HepG2 (cell line): ENCODE measurements around the gene MPIG6B. TPM values are rescaled to one million over a fixed set of nuclear protein-coding genes. Genes with fewer than 3 reads are reported as not detected.

ENCODE experiments used
- ASH2L ChIP-seq: fragments of 300-600, 200-600 bp; sonication (generic); IDR thresholded peaks from 2 replicates; pipeline ENCODE4 v1.7.0; 2017; ENCODE audit warnings: low read depth, mild to moderate bottlenecking, moderate library complexity, mixed read lengths, low read length; ENCODE audit not compliant: insufficient read length
- DNMT3B ChIP-seq: conservative IDR thresholded peaks from 2 replicates; pipeline ENCODE4 v1.6.1; 2016; ENCODE audit warnings: missing biosample characterization, control low read depth
- DRAP1 ChIP-seq: IDR thresholded peaks from 2 replicates; pipeline ENCODE4 v1.6.1; 2016; ENCODE audit warnings: missing genetic modification reagents, missing compliant biosample characterization
- GFI1 ChIP-seq: sonication (generic); formaldehyde crosslinking; IDR thresholded peaks from 2 replicates; pipeline ENCODE4 v1.5.0; 2020; ENCODE audit warnings: missing genetic modification reagents, mild to moderate bottlenecking, borderline replicate concordance
- GRHL1 ChIP-seq: sonication (generic); formaldehyde crosslinking; conservative IDR thresholded peaks from 2 replicates; pipeline ENCODE4 v1.8.0; 2022; ENCODE audit warnings: missing genetic modification reagents
- HNRNPK ChIP-seq: fragments of 200-400 bp; formaldehyde crosslinking; IDR thresholded peaks from 2 replicates; pipeline ENCODE4 v1.6.1; 2018; ENCODE audit warnings: low read length, low read depth, moderate library complexity, mild to moderate bottlenecking; ENCODE audit not compliant: poor library complexity, severe bottlenecking
- HNRNPL ChIP-seq: fragments of 200-400 bp; formaldehyde crosslinking; IDR thresholded peaks from 2 replicates; pipeline ENCODE4 v1.6.1; 2017; ENCODE audit warnings: mild to moderate bottlenecking, low read depth, low read length
- HOXA5 ChIP-seq: sonication (generic); formaldehyde crosslinking; IDR thresholded peaks from 2 replicates; pipeline ENCODE4 v1.4.0; 2020; ENCODE audit warnings: missing genetic modification reagents
- JUND ChIP-seq: sonication (generic); formaldehyde crosslinking; IDR thresholded peaks from 2 replicates; pipeline ENCODE4 v1.8.0; 2022; ENCODE audit warnings: mild to moderate bottlenecking, missing genetic modification reagents
- MED1 ChIP-seq: sonication (generic); formaldehyde crosslinking; IDR thresholded peaks from 2 replicates; pipeline ENCODE4 v1.4.0; 2020; ENCODE audit warnings: missing genetic modification reagents
- MEIS2 ChIP-seq: sonication (generic); formaldehyde crosslinking; IDR thresholded peaks from 2 replicates; pipeline ENCODE4 v1.9.0; 2021; ENCODE audit warnings: mild to moderate bottlenecking, missing genetic modification reagents
- PHF5A ChIP-seq: IDR thresholded peaks from one replicate; pipeline ENCODE4 v1.6.1; 2018; ENCODE audit warnings: low read depth, missing genetic modification reagents; ENCODE audit not compliant: unreplicated experiment
- SOX5 ChIP-seq: IDR thresholded peaks from 2 replicates; pipeline ENCODE4 v1.6.1; 2016; ENCODE audit warnings: borderline replicate concordance
- YEATS2 ChIP-seq: sonication (generic); formaldehyde crosslinking; IDR thresholded peaks from 2 replicates; pipeline ENCODE4 v1.4.0; 2020; ENCODE audit warnings: missing genetic modification reagents, borderline replicate concordance
- ZFP36L1 ChIP-seq: sonication (generic); formaldehyde crosslinking; IDR thresholded peaks from 2 replicates; pipeline ENCODE4 v1.8.0; 2022; ENCODE audit warnings: mild to moderate bottlenecking, missing genetic modification reagents, moderate library complexity
- ZFP62 ChIP-seq: sonication (generic); formaldehyde crosslinking; IDR thresholded peaks from 2 replicates; pipeline ENCODE4 v1.4.0; 2020; ENCODE audit warnings: missing genetic modification reagents
- ZMAT3 ChIP-seq: sonication (generic); formaldehyde crosslinking; conservative IDR thresholded peaks from 2 replicates; pipeline ENCODE4 v1.7.0; 2021; ENCODE audit warnings: missing genetic modification reagents
- ZNF256 ChIP-seq: sonication (generic); formaldehyde crosslinking; conservative IDR thresholded peaks from 2 replicates; pipeline ENCODE4 v1.4.0; 2020; ENCODE audit warnings: missing genetic modification reagents
- ZNF274 ChIP-seq: sonication (generic); formaldehyde crosslinking; IDR thresholded peaks from 2 replicates; pipeline ENCODE4 v1.5.1; 2020; ENCODE audit warnings: mild to moderate bottlenecking, missing genetic modification reagents
- ZNF33B ChIP-seq: sonication (generic); formaldehyde crosslinking; IDR thresholded peaks from 2 replicates; pipeline ENCODE4 v1.5.1; 2020; ENCODE audit warnings: mild to moderate bottlenecking, missing genetic modification reagents
- ZNF546 ChIP-seq: sonication (generic); formaldehyde crosslinking; conservative IDR thresholded peaks from 2 replicates; pipeline ENCODE4 v1.8.1; 2023; ENCODE audit warnings: mild to moderate bottlenecking, missing genetic modification reagents
- ZNF768 ChIP-seq: sonication (generic); formaldehyde crosslinking; IDR thresholded peaks from 2 replicates; pipeline ENCODE4 v1.4.0; 2020; ENCODE audit warnings: missing genetic modification reagents
- ZNF788 ChIP-seq: sonication (generic); formaldehyde crosslinking; IDR thresholded peaks from 2 replicates; pipeline ENCODE4 v1.5.0; 2020; ENCODE audit warnings: mild to moderate bottlenecking, missing genetic modification reagents, borderline replicate concordance
- polyA plus RNA-seq, 8 experiments: library from polyadenylated mRNA; depleted of rRNA in 3 of 8; stranded (reverse) in 7 of 8; unstranded in 1 of 8; fragments of >200 nt; fragmentation: Illumina TruSeq in 4 of 8; extraction: Trizol in 4 of 8; gene quantifications; 2 replicates each; pipeline versions ENCODE4 v1.2.1 to v1.2.3, GENCODE V29; 2011 to 2016; ENCODE audit warnings: low read depth in 4 of 8, missing spikeins in 1 of 8, mixed read lengths in 1 of 8; ENCODE audit not compliant: insufficient read depth in 1 of 8
- total RNA-seq, 5 experiments: library from RNA; depleted of rRNA; stranded (reverse); fragments of >200 nt; fragmentation: Illumina TruSeq; extraction: Trizol; gene quantifications; 2 replicates each; pipeline ENCODE4 v1.2.3, GENCODE V29; 2016; ENCODE audit warnings: low read depth in 1 of 5
- TF ChIP-seq, protein P1 (sequence below): sonication (generic); formaldehyde crosslinking; IDR thresholded peaks from 2 replicates; pipeline ENCODE4 v1.4.0; 2020; ENCODE audit warnings: missing genetic modification reagents
- TF ChIP-seq, protein P2 (sequence below): sonication (generic); formaldehyde crosslinking; IDR thresholded peaks from 2 replicates; pipeline ENCODE4 v1.5.0; 2020; ENCODE audit warnings: mild to moderate bottlenecking, missing genetic modification reagents

The MPIG6B gene
- total and polyA plus RNA-seq, 2 of the 13 experiments (the other 11 are each of a cell fraction or from before 2014, with no cell fraction given): not detected

DNA sequence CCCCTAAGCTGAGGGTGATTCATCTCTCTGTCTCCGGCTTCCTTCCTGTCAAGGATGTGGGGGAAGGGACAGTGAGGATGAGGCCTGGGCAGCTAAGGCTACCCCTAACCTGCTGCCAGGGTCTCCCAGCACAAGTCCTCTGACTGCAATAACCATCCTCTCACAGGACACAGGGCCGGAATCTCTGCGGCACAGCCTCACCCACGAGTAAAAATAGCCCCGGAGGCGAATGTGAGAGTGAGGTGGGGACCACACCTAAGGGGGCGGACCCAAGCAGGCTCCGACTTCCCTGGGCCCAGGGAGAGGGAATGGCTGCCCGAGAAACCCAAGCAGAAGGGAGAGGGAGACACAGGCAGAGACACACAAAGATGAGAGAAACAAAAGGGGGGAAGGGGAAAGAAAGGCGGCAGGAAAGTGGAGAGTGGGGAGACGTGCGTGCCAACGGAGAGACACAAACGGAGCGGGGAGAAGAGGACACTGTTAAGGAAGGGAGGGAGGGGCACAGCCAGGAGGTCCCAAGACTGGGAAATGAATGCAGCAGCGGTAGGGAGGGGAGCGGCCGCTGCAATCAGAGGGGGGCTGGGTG lies 11.7 kb downstream of the MPIG6B start (continued):
- TF ChIP-seq GFI1 (0 out of 2 replicates have a peak, but pooled peaks have one; percentile 32), ZNF788 (CRISPR knock-in tag) (peak; percentile 55; the same call in 1 of the 2 replicates), HNRNPK (peak; percentile 55), ZNF33B (CRISPR knock-in tag) (no peak), HOXA5 (CRISPR knock-in tag) (no peak), MEIS2 (0 out of 2 replicates have a peak, but pooled peaks have one; percentile 45), ZMAT3 (CRISPR knock-in tag) (peak; percentile 70; the same call in 1 of the 2 replicates), MED1 (peak; percentile 79), ASH2L (peak; percentile 19), ZNF256 (CRISPR knock-in tag) (no peak), ZFP62 (CRISPR knock-in tag) (no peak), ZNF274 (CRISPR knock-in tag) (peak; percentile 56; the same call in 1 of the 2 replicates), DRAP1 (peak; percentile 57; the same call in 1 of the 2 replicates), ZFP36L1 (CRISPR knock-in tag) (peak; percentile 79; the same call in 1 of the 2 replicates), DNMT3B (CRISPR knock-in tag) (0 out of 2 replicates have a peak, but pooled peaks have one; percentile 23), SOX5 (CRISPR knock-in tag) (0 out of 2 replicates have a peak, but pooled peaks have one; percentile 36), PHF5A (CRISPR knock-in tag) (no peak), ZNF768 (CRISPR knock-in tag) (no peak), HNRNPL (0 out of 2 replicates have a peak, but pooled peaks have one; percentile 41), ZNF546 (no peak), YEATS2 (CRISPR knock-in tag) (peak; percentile 16; the same call in 1 of the 2 replicates), JUND (peak; percentile 85), GRHL1 (CRISPR knock-in tag) (no peak)
- TF ChIP-seq, protein P1, sequence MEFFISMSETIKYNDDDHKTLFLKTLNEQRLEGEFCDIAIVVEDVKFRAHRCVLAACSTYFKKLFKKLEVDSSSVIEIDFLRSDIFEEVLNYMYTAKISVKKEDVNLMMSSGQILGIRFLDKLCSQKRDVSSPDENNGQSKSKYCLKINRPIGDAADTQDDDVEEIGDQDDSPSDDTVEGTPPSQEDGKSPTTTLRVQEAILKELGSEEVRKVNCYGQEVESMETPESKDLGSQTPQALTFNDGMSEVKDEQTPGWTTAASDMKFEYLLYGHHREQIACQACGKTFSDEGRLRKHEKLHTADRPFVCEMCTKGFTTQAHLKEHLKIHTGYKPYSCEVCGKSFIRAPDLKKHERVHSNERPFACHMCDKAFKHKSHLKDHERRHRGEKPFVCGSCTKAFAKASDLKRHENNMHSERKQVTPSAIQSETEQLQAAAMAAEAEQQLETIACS: no peak
- TF ChIP-seq, protein P2, sequence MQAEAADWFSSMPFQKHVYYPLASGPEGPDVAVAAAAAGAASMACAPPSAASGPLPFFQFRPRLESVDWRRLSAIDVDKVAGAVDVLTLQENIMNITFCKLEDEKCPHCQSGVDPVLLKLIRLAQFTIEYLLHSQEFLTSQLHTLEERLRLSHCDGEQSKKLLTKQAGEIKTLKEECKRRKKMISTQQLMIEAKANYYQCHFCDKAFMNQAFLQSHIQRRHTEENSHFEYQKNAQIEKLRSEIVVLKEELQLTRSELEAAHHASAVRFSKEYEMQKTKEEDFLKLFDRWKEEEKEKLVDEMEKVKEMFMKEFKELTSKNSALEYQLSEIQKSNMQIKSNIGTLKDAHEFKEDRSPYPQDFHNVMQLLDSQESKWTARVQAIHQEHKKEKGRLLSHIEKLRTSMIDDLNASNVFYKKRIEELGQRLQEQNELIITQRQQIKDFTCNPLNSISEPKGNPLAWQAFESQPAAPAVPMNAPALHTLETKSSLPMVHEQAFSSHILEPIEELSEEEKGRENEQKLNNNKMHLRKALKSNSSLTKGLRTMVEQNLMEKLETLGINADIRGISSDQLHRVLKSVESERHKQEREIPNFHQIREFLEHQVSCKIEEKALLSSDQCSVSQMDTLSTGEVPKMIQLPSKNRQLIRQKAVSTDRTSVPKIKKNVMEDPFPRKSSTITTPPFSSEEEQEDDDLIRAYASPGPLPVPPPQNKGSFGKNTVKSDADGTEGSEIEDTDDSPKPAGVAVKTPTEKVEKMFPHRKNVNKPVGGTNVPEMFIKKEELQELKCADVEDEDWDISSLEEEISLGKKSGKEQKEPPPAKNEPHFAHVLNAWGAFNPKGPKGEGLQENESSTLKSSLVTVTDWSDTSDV: 0 out of 2 replicates have a peak, but pooled peaks have one; percentile 75
